GM10847 (cell line): ENCODE data around the gene VEGFC.

Experiments used
- POLR2A ChIP-seq: IDR thresholded peaks from 2 replicates; pipeline ENCODE4 v1.6.1; 2011; ENCODE audit not compliant: insufficient read length; ENCODE audit errors: extremely low read depth

VEGFC gene

GRCh38 chr4:176753049-176753448 is 39.7 kb downstream of the VEGFC start:
- TF ChIP-seq POLR2A: no peak

DNA sequence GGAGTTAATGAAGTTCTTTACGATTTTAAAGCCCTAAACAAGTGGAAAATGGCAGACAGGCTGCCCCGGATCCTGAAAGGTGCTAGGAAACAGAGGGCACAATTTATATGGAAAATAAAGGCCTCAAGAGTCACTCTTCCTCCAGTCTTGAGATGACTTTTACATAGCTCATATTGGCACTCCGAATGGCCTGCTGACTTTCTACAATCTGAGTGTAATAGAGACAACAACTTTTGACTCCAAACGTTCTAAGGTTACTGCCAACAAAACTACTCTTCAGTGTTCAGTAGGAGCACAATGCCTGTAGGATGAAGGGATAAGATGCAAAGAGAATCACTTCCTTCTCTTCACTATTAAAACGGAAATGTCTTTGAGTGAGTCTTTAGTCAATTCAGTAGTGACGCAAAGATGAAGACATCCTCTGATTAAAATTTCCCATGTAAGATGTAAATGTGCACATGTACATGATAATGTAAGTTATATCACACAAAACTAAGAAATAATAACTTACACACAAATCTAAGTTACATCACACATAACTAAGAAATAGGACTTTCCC is 40.5 kb downstream of the VEGFC start:
- no peak for TF ChIP-seq POLR2A

DNA sequence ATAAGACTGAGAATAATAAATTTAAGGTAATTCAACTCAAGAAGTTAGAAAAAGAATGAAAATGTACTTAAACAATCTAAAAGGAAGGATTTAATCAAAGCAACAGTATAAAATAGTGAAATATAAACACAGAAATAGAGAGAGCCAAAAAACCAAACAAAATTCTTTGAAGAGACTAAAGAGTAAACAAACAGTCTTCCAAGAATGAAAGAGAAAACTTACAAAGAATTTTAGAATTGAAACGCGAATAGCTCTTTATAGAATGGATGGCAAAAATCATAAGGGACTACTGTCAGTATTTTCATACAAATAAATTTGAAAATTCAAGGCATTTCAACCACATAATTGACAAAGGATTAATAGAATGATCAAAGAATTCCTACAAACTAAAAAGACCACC is 41.7 kb downstream of the VEGFC start:
- no peak for TF ChIP-seq POLR2A

DNA sequence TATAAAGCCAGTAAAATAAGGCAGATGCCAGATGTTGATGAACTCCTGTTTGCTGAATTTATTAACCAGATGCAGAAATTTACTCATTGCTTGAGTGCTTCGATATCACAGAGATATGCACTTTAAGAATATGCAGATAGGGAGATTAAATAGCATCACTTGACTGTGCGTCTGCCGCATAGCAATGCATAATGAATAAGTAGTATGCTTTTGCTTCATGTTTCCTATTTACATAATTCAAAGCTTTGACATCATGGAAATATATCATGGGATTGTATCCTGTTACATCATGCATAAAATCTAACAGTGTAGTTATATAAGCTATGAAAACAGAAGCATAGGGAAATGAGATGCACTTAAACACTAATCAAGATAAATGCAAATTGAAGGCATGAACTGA is 45.9 kb downstream of the VEGFC start:
- no peak for TF ChIP-seq POLR2A

GRCh38 chr4:176745902-176746301 is 46.8 kb downstream of the VEGFC start:
- no peak for TF ChIP-seq POLR2A

DNA sequence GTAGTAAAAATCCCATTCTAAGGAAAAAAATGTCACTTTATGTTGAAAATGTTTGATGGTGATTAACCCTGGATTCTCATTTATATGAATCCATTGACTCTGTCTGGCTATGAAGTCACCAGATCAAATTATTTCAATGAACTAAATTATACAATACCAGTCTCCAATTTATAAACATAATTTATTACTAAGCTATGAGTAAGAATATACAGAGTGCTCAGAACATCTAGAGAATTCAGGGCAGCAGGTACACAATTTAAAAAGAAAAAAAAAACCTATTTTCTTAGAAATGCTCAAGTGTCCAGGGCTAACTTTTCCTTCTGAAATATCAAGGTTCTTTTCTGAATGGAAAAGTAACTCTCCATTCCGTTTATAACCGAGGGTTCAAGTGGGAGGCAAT is 48.6 kb downstream of the VEGFC start:
- no peak for TF ChIP-seq POLR2A

DNA sequence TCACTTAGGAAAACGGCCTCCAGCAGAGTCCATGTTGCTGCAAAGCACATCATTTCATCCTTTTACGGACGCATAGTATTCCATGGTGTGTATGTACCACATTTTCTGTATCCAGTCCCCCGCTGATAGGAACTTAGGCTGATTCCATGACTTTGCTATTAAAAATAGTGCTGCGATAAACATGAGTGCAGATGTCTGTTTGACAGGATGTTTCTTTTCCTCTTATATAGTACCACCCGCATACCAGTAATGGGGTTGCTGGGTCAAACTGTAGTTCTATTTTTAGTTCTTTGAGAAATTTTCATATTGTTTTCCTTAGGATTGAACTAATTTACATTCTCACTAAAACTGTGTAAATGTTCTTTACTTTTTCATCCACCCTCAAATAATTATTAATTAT is 50.5 kb downstream of the VEGFC start:
- TF ChIP-seq POLR2A: no peak

DNA sequence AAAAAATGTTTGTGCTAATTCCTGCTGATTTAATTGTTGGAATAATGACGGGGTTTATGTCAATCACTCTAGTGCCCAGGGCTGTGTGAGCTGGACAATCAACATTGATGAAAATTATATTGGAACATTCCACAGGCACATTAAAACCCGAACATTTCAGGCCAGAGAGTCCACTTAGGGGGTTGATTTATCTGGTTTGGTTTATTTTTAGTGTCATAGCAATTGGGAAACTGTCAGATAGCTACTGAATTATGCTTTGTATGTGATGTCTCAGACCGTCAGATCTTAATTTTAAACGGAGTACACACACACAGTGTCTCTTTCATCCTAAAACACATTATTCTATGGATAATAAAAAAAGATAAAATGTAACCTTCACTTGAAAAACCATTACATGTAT is 51.5 kb downstream of the VEGFC start:
- no peak for TF ChIP-seq POLR2A

DNA sequence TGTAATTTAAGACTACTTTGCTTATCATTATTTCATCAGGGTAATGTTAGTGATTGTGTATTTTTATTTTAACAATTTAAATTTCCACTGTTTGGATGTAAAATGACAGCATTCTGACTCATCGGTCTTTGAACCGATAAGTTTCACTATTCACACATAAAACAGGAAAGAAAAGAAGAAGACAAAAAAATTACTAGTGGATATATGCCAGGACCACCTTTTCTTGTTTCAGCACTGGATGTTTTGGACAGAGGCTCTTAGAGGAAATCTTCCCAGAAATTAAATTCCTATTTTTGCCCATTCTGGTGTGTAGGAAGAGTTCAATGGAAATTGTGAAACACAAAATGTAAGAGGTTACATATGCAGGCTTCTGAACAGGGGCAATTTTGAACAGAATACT is 57.4 kb downstream of the VEGFC start:
- no peak for TF ChIP-seq POLR2A

DNA sequence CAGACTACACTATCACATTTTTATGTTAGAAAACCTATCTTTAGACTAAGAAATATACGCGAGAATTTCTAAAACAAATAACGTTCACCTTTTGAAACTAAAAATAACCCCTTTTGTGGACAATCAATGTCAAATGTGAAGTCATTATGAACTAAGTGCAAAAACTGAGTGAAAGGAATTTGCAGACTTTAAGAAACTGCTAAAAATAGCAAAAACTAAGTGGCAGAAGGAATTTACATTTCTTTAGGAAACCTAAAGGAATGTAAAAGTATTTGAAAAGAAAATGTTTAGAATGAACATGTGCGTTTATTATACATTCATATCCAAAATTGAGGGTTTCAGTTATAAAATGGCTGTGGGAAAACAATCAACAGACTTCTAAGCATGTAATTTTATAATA is 58.3 kb downstream of the VEGFC start:
- no peak for TF ChIP-seq POLR2A

DNA sequence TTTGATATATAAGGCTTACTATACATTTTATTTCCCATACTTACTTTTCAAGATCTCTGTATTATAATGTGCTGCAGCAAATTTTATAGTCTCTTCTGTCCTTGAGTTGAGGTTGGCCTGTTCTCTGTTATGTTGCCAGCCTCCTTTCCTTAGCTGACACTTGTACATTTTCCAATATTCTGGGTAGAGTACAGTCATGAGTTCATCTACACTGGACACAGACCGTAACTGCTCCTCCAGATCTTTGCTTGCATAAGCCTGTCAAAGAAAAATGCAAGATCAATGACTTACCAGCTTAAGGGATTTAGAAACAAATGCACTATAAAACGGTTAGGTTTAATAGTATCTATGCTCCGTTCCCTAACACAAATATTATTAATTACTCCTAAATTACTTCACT is 63.2 kb downstream of the VEGFC start:
- TF ChIP-seq POLR2A: no peak

GRCh38 chr4:176726803-176727202 is 65.9 kb downstream of the VEGFC start:
- no peak for TF ChIP-seq POLR2A

DNA sequence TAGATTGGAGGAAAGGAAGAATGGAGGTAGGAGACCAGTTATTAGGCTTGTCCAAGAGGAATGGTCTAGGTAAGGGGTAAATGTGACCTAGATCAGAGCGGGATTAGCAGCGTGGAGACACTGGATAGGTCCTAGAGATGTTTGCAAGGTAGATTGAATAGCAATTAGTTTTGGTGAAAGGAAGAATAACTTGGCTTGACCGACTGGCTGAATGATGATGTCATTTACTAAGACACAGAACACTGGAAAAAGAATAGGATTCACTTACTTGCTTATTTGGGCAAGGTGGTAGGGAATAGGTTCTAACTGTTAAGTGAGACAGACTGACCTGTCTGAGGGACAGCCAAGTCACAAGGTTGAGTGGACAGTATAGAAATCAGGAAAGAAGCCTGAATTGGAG is 71.3 kb downstream of the VEGFC start:
- no peak for TF ChIP-seq POLR2A

- TF ChIP-seq POLR2A: no peak
Observed at GRCh38 chr4:176718881-176719280, 73.8 kb downstream of the VEGFC start.

DNA sequence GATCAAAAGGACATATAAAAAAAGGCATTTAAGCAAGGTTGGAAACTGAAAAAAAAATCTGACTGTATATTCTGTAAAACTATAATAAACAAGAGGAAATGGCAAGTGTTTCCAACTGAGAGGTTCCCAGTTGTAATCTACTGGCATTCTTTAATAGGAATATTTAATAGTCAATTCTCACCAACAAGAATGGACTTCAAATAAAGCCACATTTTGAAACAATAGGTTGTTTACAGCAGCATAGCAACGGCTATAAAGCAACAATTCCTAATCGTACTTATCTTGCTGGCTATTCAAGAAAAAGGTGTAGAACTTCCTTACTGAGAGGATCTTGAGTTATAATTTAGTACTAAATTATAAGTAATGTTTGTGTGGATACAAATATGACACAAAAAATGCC is 75.5 kb downstream of the VEGFC start:
- TF ChIP-seq POLR2A: no peak

DNA sequence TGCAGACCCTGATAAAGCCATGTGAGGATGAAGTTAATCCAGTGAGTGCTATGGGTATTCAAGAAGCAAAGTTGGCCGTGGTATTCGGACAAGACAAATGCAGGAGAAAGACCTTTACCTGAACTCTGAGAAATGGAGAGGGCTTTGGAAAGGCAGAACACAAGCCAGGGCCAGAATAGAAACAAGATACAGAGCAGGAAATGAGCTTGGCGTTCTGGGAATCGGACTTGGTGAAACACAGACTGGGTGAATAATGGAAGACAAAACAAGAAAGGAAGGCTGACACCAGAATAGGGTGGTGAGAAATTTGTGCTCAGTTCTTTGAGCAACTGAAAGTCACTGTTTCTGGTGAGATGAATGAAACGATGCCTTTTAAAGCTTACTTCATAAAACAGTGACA is 83.3 kb downstream of the VEGFC start:
- TF ChIP-seq POLR2A: no peak

GRCh38 chr4:176708771-176709311 is 83.9 kb downstream of the VEGFC start:
- TF ChIP-seq POLR2A: no peak

DNA sequence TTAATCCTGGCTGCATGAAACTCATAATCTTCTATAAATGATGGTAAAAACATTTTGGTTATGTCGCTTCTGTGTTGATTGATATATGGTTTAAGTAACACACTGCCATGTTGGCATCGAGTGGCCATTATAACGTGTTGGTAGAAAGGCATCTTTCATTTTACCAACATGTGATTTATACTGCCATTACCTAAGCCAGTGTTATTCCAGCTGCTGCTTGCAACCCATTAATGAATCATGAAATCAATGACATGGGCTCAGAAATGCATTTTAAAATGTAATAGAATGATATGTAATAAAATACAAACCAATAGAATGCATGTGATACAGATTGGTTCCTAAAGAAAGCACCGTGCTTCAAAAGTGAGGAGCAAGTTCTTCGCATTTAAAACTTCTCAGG is 102.0 kb downstream of the VEGFC start:
- TF ChIP-seq POLR2A: no peak

DNA sequence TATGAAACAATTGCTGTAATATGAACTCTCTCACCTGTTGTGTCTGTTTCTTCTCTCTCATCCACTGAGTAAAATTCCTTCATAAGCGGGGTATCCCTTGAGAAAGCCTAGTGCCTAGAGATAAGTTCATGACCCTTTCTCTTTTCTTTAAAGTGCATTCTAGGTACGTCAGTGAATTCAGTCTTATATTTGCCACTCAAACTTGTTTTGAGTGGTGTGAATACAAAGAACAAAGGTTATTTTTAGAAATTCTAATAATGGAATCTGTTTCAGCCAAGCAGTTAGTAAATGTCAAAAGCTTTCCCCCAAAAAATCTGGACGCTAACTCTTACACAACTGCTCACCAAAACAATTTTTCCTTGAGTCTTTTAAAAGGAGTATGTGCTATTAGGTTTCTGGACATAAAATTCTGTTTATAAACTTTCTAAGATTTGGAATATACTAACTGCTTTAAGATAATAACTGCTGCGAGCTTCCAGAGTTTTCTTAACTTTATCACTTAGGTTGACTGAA is 112.0 kb downstream of the VEGFC start:
- no peak for TF ChIP-seq POLR2A
